ENCODE measurements around the gene DDR1.
"Not testable (repeated sequence)": the region's sequence is repeated elsewhere in the genome, so short reads cannot be mapped to it uniquely, and the experiment has no call there.

Gene DDR1

GRCh38 chr6:30854285-30855040 lies 29.9 kb upstream of the DDR1 start:
- DNase-seq, result no peak

- no peak for DNase-seq
Observed at GRCh38 chr6:30855429-30856075, 28.8 kb upstream of the DDR1 start.

GRCh38 chr6:30857112-30857511 lies 27.2 kb upstream of the DDR1 start:
- DNase-seq, result no peak

- DNase-seq, result no peak
Observed at GRCh38 chr6:30857549-30857948, 26.8 kb upstream of the DDR1 start.

GRCh38 chr6:30859726-30860125 lies 24.6 kb upstream of the DDR1 start:
- not testable (repeated sequence) for DNase-seq

- peak; percentile 49 to 65 (median 51) for DNase-seq
Observed at GRCh38 chr6:30861257-30862048, 22.9 kb upstream of the DDR1 start.

- DNase-seq, result no peak
Observed at GRCh38 chr6:30862156-30862875, 22.0 kb upstream of the DDR1 start.

- DNase-seq, result no peak
Observed at GRCh38 chr6:30864325-30864724, 20.0 kb upstream of the DDR1 start.

- not testable (repeated sequence) for DNase-seq
Observed at GRCh38 chr6:30869241-30869749, 15.0 kb upstream of the DDR1 start.

GRCh38 chr6:30870546-30870945 lies 13.8 kb upstream of the DDR1 start:
- DNase-seq, result no peak

- no peak for DNase-seq
Observed at GRCh38 chr6:30871592-30872183, 12.6 kb upstream of the DDR1 start.

- no peak for DNase-seq
Observed at GRCh38 chr6:30873137-30873640, 11.1 kb upstream of the DDR1 start.

- not testable (repeated sequence) for DNase-seq
Observed at GRCh38 chr6:30873795-30874194, 10.5 kb upstream of the DDR1 start.

- no peak for DNase-seq
Observed at GRCh38 chr6:30875244-30876038, 8.9 kb upstream of the DDR1 start.

- DNase-seq, result no peak
Observed at GRCh38 chr6:30876039-30876730, 8.1 kb upstream of the DDR1 start.

GRCh38 chr6:30877419-30878262 lies 6.7 kb upstream of the DDR1 start:
- DNase-seq, result peak; percentile 91 to 93 (median 92)

GRCh38 chr6:30879684-30880427 lies 4.5 kb upstream of the DDR1 start:
- no peak for DNase-seq

- DNase-seq, result no peak
Observed at GRCh38 chr6:30880698-30881252, 3.5 kb upstream of the DDR1 start.
